ENCODE data around the gene SLC22A14.

The SLC22A14 gene

DNA sequence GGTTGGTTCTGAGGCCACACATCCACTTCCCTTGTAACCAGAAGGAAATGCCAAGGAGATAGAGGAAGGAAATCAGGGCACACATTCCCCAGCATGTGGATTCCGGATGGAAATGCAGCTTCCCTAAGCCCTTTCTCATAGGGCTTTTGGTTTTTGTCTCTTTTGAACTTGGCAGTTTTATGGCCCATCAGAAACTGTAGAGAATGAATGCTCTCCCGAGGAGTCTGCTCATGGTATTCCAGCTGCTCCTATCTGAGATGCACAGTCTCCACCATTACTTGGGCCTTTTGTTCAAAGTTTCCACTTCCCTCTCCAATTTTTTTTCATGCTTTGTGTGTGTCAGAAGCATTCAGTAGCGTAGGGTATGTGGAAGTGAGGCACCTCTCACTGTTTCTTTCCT, 85.7 kb downstream of the SLC22A14 start:
- TF ChIP-seq, protein P1, sequence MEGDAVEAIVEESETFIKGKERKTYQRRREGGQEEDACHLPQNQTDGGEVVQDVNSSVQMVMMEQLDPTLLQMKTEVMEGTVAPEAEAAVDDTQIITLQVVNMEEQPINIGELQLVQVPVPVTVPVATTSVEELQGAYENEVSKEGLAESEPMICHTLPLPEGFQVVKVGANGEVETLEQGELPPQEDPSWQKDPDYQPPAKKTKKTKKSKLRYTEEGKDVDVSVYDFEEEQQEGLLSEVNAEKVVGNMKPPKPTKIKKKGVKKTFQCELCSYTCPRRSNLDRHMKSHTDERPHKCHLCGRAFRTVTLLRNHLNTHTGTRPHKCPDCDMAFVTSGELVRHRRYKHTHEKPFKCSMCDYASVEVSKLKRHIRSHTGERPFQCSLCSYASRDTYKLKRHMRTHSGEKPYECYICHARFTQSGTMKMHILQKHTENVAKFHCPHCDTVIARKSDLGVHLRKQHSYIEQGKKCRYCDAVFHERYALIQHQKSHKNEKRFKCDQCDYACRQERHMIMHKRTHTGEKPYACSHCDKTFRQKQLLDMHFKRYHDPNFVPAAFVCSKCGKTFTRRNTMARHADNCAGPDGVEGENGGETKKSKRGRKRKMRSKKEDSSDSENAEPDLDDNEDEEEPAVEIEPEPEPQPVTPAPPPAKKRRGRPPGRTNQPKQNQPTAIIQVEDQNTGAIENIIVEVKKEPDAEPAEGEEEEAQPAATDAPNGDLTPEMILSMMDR (IDR thresholded peaks at IDR 0.05; ENCODE audit: borderline replicate concordance, insufficient read depth, low read depth, low read length), result no peak
- no peak overlapping the region for H3K4me3 ChIP-seq (ENCODE audit: low read depth, low read length)
